ENCODE data around the gene TNFRSF21.

DNA sequence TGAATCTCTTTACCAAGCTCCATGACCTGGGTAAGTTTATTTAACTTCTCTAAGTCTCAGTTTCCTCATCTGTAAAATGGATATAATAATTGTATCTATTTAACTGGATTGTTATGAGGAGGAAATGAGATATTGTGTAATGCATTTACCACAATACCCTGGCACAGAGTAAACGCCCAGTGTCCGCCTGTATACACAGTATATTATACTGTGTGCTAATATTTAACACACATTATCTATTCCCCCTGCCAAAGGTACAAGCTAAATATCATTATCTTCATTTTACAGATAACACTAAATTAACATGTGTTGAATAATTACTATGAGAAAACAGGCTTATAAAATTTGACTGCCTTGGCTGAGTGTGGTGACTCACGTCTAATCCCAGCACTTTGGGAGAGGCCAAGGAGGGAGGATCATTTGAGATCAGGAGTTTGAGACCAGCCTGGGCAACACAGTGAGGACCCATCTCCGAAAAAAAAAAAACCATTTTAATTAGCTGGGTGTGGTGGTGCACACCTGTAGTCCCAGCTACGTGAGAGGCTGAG lies 38.7 kb upstream of the TNFRSF21 start:
- TF ChIP-seq POLR2A (IDR thresholded peaks at IDR 0.05) = no peak
- TF ChIP-seq, protein P1, sequence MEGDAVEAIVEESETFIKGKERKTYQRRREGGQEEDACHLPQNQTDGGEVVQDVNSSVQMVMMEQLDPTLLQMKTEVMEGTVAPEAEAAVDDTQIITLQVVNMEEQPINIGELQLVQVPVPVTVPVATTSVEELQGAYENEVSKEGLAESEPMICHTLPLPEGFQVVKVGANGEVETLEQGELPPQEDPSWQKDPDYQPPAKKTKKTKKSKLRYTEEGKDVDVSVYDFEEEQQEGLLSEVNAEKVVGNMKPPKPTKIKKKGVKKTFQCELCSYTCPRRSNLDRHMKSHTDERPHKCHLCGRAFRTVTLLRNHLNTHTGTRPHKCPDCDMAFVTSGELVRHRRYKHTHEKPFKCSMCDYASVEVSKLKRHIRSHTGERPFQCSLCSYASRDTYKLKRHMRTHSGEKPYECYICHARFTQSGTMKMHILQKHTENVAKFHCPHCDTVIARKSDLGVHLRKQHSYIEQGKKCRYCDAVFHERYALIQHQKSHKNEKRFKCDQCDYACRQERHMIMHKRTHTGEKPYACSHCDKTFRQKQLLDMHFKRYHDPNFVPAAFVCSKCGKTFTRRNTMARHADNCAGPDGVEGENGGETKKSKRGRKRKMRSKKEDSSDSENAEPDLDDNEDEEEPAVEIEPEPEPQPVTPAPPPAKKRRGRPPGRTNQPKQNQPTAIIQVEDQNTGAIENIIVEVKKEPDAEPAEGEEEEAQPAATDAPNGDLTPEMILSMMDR (IDR thresholded peaks at IDR 0.05) = no peak

Data from heart left ventricle (tissue), 13 donors.